GM12892 (cell line): ENCODE results near the gene SNED1.

Source experiments
- POLR2A ChIP-seq: IDR thresholded peaks from 2 replicates; pipeline ENCODE4 v1.6.1; 2011; ENCODE audit warnings: low read depth, low read length, control low read depth
- POLR2AphosphoS5 ChIP-seq: IDR thresholded peaks from 2 replicates; pipeline ENCODE4 v1.6.1; 2011; ENCODE audit warnings: low read depth, low read length, control low read depth

- TF ChIP-seq POLR2AphosphoS5 (no peak), POLR2A (no peak)
Observed at GRCh38 chr2:241019441-241020139, 21.2 kb downstream of the SNED1 start.
